Mucosa of rectum (tissue), 2 donors: ENCODE data around the gene SIPA1L3.

ENCODE experiments used
- H3K27ac ChIP-seq, 2 donors: one replicate each; pipeline ENCODE4 v1.7.0; 2013; ENCODE audit warnings: inconsistent platforms in 2 of 2, low read depth in 2 of 2, low read length in 2 of 2
- H3K27me3 ChIP-seq, 2 donors: one replicate each; pipeline ENCODE4 v1.7.0; 2013; ENCODE audit warnings: low read length in 2 of 2; ENCODE audit not compliant: control insufficient read depth in 2 of 2, insufficient read depth in 2 of 2
- H3K36me3 ChIP-seq, 2 donors: one replicate each; pipeline ENCODE4 v1.7.0; 2013; ENCODE audit warnings: low read length in 2 of 2; ENCODE audit not compliant: control insufficient read depth in 2 of 2, insufficient read depth in 2 of 2
- H3K4me1 ChIP-seq, 2 donors: one replicate each; pipeline ENCODE4 v1.7.0; 2013; ENCODE audit warnings: low read length in 2 of 2, mild to moderate bottlenecking in 1 of 2; ENCODE audit not compliant: control insufficient read depth in 2 of 2, insufficient read depth in 2 of 2
- H3K4me3 ChIP-seq, 2 donors: one replicate each; pipeline ENCODE4 v1.7.0; 2013; ENCODE audit warnings: low read length in 2 of 2
- H3K9ac ChIP-seq, 2 donors: one replicate each; pipeline ENCODE4 v1.7.0; 2013; ENCODE audit warnings: low read length in 2 of 2, low read depth in 1 of 2, mild to moderate bottlenecking in 1 of 2
- H3K9me3 ChIP-seq, 2 donors: one replicate each; pipeline ENCODE4 v1.7.0; 2013; ENCODE audit warnings: low read length in 2 of 2; ENCODE audit not compliant: control insufficient read depth in 2 of 2
- donor health status: healthy.
- donor health status: Normal muscosa, but diverticular disease.

SIPA1L3 gene

GRCh38 chr19:38095411-38096308 is 188.7 kb downstream of the SIPA1L3 start:
- Histone ChIP-seq H3K9ac (no peak overlapping the region), H3K4me1 (no peaks in the 10 kb centered on the region), H3K4me3 (no peak overlapping the region), H3K36me3 (peaks cover 28 to 39% of the 10 kb centered on the region in 2 donors), H3K9me3 (no peaks in the 10 kb centered on the region), H3K27ac (no peak overlapping the region), H3K27me3 (no peaks in the 10 kb centered on the region)

GRCh38 chr19:38099966-38100365 is 193.0 kb downstream of the SIPA1L3 start:
- H3K4me1 ChIP-seq: no peaks in the 10 kb centered on the region
- H3K27ac ChIP-seq: no peak overlapping the region
- H3K27me3 ChIP-seq: no peaks in the 10 kb centered on the region
- H3K36me3 ChIP-seq: peaks cover 30 to 48% of the 10 kb centered on the region in 2 donors
- no peaks in the 10 kb centered on the region for H3K9me3 ChIP-seq
- no peak overlapping the region for H3K9ac ChIP-seq
- no peak overlapping the region for H3K4me3 ChIP-seq

GRCh38 chr19:38100589-38100988 is 193.6 kb downstream of the SIPA1L3 start:
- no peaks in the 10 kb centered on the region for H3K4me1 ChIP-seq
- no peaks in the 10 kb centered on the region for H3K27me3 ChIP-seq
- H3K27ac ChIP-seq: no peak overlapping the region
- H3K4me3 ChIP-seq: no peak overlapping the region
- H3K36me3 ChIP-seq: peaks cover 29 to 45% of the 10 kb centered on the region in 2 donors
- H3K9me3 ChIP-seq: no peaks in the 10 kb centered on the region
- no peak overlapping the region for H3K9ac ChIP-seq

GRCh38 chr19:38101723-38102122 is 194.7 kb downstream of the SIPA1L3 start:
- no peaks in the 10 kb centered on the region for H3K27me3 ChIP-seq
- H3K36me3 ChIP-seq: peaks cover 34 to 53% of the 10 kb centered on the region in 2 donors
- no peak overlapping the region for H3K27ac ChIP-seq
- H3K4me1 ChIP-seq: no peaks in the 10 kb centered on the region
- H3K4me3 ChIP-seq: no peak overlapping the region
- no peaks in the 10 kb centered on the region for H3K9me3 ChIP-seq
- H3K9ac ChIP-seq: no peak overlapping the region

- H3K27me3 ChIP-seq: no peaks in the 10 kb centered on the region
Observed at GRCh38 chr19:38105574-38105973, 198.6 kb downstream of the SIPA1L3 start.

GRCh38 chr19:38107129-38107528 is 200.1 kb downstream of the SIPA1L3 start:
- H3K27ac ChIP-seq: no peak overlapping the region
- H3K36me3 ChIP-seq: peaks cover 47 to 60% of the 10 kb centered on the region in 2 donors
- H3K9ac ChIP-seq: no peak overlapping the region
- H3K4me1 ChIP-seq: no peaks in the 10 kb centered on the region
- H3K27me3 ChIP-seq: no peaks in the 10 kb centered on the region
- H3K9me3 ChIP-seq: no peaks in the 10 kb centered on the region
- no peak overlapping the region for H3K4me3 ChIP-seq

More at GRCh38 chr19:38105574-38105973, 198.6 kb downstream of the SIPA1L3 start:
- H3K36me3 ChIP-seq: peaks cover 46 to 59% of the 10 kb centered on the region in 2 donors
- H3K9me3 ChIP-seq: no peaks in the 10 kb centered on the region
- H3K4me1 ChIP-seq: no peaks in the 10 kb centered on the region
- no peak overlapping the region for H3K9ac ChIP-seq
- H3K27ac ChIP-seq: no peak overlapping the region
- H3K4me3 ChIP-seq: no peak overlapping the region

GRCh38 chr19:38111898-38112297 is 204.9 kb downstream of the SIPA1L3 start:
- Histone ChIP-seq H3K27me3 (no peaks in the 10 kb centered on the region), H3K36me3 (peaks cover 56 to 69% of the 10 kb centered on the region in 2 donors), H3K9ac (no peak overlapping the region), H3K27ac (no peak overlapping the region), H3K4me1 (no peaks in the 10 kb centered on the region), H3K9me3 (no peaks in the 10 kb centered on the region), H3K4me3 (no peak overlapping the region)

GRCh38 chr19:38114651-38115050 is 207.6 kb downstream of the SIPA1L3 start:
- H3K9ac ChIP-seq: no peak overlapping the region
- H3K27ac ChIP-seq: no peak overlapping the region
- no peaks in the 10 kb centered on the region for H3K27me3 ChIP-seq
- H3K4me1 ChIP-seq: no peaks in the 10 kb centered on the region
- H3K36me3 ChIP-seq: peaks cover 46 to 61% of the 10 kb centered on the region in 2 donors
- H3K4me3 ChIP-seq: no peak overlapping the region
- H3K9me3 ChIP-seq: no peaks in the 10 kb centered on the region

GRCh38 chr19:38115271-38115802 is 208.3 kb downstream of the SIPA1L3 start:
- Histone ChIP-seq H3K36me3 (peaks cover 45 to 61% of the 10 kb centered on the region in 2 donors), H3K9ac (no peak overlapping the region), H3K27me3 (no peaks in the 10 kb centered on the region), H3K4me3 (no peak overlapping the region), H3K4me1 (no peaks in the 10 kb centered on the region), H3K9me3 (no peaks in the 10 kb centered on the region), H3K27ac (no peak overlapping the region)

- no peak overlapping the region for H3K27ac ChIP-seq
- no peak overlapping the region for H3K9ac ChIP-seq
- no peaks in the 10 kb centered on the region for H3K27me3 ChIP-seq
- peaks cover 39 to 56% of the 10 kb centered on the region in 2 donors for H3K36me3 ChIP-seq
- peaks cover 0 to 6% of the 10 kb centered on the region in 2 donors for H3K9me3 ChIP-seq
- no peak overlapping the region for H3K4me3 ChIP-seq
- no peaks in the 10 kb centered on the region for H3K4me1 ChIP-seq
Observed at GRCh38 chr19:38118176-38118575, 211.2 kb downstream of the SIPA1L3 start.
